NB4 (cell line): ENCODE results near the gene TRIM69.
"Not testable (repeated sequence)": the region's sequence is repeated elsewhere in the genome, so short reads cannot be mapped to it uniquely, and the experiment has no call there.

ENCODE experiments used
- DNase-seq: peaks from one replicate; pipeline ENCODE4 v3.0.0; 2010; ENCODE audit warnings: low read depth
- H3K4me3 ChIP-seq: one replicate; pipeline ENCODE4 v1.5.1; 2011; ENCODE audit warnings: mild to moderate bottlenecking, low read depth, low read length, moderate library complexity
- MYC ChIP-seq: IDR thresholded peaks from 2 replicates; pipeline ENCODE4 v1.6.1; 2011; ENCODE audit warnings: low read depth, low read length
- POLR2A ChIP-seq: IDR thresholded peaks from 2 replicates; pipeline ENCODE4 v1.6.1; 2011; ENCODE audit warnings: mild to moderate bottlenecking; ENCODE audit not compliant: insufficient read length; ENCODE audit errors: extremely low read depth
- TF ChIP-seq, protein P1 (sequence below): IDR thresholded peaks from 2 replicates; pipeline ENCODE4 v1.6.1; 2011; ENCODE audit warnings: low read depth, low read length
- TF ChIP-seq, protein P2 (sequence below): IDR thresholded peaks from one replicate; pipeline ENCODE4 v1.5.1; 2012; ENCODE audit warnings: low read depth, low read length

Gene TRIM69

DNA sequence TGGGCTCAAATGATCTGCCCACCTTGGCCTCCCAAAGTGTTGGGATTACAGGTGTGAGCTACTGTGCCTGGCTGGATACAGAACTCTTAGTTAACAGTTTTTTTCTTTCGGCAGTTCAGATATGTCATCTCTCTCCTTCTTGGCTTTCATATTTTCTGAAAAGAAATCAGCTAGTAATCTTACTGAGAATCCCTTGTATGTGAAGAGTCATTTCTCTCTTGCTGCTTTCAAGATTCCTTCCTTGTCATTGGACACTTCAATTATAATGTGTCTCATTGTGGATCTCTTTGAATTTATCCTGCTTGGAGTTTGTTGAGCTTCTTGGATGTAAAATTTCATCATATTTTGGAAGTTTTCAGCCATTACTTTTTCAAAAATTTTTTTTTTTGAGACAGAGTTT, 17.0 kb downstream of the TRIM69 start:
- DNase-seq: no peak
- TF ChIP-seq, protein P1, sequence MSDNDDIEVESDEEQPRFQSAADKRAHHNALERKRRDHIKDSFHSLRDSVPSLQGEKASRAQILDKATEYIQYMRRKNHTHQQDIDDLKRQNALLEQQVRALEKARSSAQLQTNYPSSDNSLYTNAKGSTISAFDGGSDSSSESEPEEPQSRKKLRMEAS: no peak
- TF ChIP-seq, protein P2, sequence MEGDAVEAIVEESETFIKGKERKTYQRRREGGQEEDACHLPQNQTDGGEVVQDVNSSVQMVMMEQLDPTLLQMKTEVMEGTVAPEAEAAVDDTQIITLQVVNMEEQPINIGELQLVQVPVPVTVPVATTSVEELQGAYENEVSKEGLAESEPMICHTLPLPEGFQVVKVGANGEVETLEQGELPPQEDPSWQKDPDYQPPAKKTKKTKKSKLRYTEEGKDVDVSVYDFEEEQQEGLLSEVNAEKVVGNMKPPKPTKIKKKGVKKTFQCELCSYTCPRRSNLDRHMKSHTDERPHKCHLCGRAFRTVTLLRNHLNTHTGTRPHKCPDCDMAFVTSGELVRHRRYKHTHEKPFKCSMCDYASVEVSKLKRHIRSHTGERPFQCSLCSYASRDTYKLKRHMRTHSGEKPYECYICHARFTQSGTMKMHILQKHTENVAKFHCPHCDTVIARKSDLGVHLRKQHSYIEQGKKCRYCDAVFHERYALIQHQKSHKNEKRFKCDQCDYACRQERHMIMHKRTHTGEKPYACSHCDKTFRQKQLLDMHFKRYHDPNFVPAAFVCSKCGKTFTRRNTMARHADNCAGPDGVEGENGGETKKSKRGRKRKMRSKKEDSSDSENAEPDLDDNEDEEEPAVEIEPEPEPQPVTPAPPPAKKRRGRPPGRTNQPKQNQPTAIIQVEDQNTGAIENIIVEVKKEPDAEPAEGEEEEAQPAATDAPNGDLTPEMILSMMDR: no peak
- no peak for TF ChIP-seq POLR2A
- no peak for TF ChIP-seq MYC
- no peak overlapping the region for H3K4me3 ChIP-seq

DNA sequence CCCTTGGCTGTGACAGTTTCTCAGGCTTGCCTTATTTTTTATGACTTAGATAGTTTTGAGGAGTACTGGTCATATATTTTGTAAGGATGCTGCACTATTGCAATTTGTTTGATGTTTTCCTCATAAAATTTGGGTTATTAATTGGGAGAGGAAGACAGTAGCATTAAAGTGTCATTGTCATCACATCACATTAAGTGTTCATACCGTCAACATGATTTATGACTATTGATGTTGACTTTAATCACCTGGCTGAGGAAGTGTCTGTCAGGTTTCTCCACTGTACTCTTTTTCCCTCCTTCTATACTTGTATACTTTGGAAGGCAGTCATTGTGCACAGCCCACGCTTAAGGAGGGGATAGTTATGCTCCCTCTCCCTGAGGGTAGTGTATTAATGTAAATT, 26.9 kb downstream of the TRIM69 start:
- TF ChIP-seq, protein P1: no peak
- TF ChIP-seq MYC (no peak), POLR2A (no peak)
- TF ChIP-seq, protein P2: no peak
- DNase-seq: no peak
- H3K4me3 ChIP-seq: no peak overlapping the region

DNA sequence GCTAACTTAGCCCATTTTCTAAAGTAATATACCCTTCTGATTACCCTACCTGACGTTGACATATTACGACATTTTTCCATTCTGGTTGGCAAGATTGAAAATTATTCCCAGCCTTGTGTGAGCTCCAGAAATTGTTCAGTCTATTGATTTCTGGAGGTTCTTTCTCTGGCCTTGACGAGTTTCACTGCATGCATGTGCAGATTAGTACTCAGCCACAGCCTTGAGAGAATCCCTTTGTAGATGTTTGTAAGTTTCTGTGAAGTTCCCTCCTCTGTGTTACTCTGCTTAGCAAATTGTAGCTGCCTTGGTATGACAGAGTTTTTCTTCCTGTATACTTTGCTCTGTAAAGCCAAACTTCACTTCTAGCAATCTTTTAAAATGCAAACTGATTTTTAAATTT, 27.5 kb downstream of the TRIM69 start:
- DNase-seq: no peak
- TF ChIP-seq MYC: no peak
- TF ChIP-seq, protein P2: no peak
- no peak for TF ChIP-seq POLR2A
- TF ChIP-seq, protein P1: no peak

GRCh38 chr15:44765036-44765435, 28.7 kb downstream of the TRIM69 start:
- TF ChIP-seq, protein P1: no peak
- TF ChIP-seq, protein P2: no peak
- TF ChIP-seq POLR2A (no peak), MYC (no peak)
- no peak for DNase-seq
- H3K4me3 ChIP-seq: no peak overlapping the region

More for the DNA sequence above, 27.5 kb downstream of the TRIM69 start:
- H3K4me3 ChIP-seq: no peak overlapping the region

GRCh38 chr15:44769521-44769920, 33.2 kb downstream of the TRIM69 start:
- H3K4me3 ChIP-seq: no peak overlapping the region
- TF ChIP-seq POLR2A (no peak), MYC (no peak)
- TF ChIP-seq, protein P1: no peak
- TF ChIP-seq, protein P2: no peak
- DNase-seq: no peak

DNA sequence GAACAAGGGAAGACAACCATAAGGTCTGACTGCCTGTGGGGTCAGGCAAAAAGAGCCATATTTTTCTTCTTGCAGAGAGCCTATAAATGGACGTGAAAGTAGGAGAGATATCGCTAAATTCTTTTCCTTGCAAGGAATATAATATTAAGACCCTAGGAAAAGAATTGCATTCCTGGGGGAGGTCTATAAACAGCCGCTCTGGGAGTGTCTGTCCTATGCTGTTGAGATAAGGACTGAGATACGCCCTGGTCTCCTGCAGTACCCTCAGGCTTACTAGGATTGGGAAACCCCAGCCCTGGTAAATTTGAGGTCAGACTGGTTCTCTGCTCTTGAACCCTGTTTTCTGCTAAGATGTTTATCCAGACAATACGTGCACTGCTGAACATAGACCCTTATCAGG, 34.4 kb downstream of the TRIM69 start:
- H3K4me3 ChIP-seq, DNase-seq: not testable (repeated sequence)
